NCI-H1436 (cell line): ENCODE measurements around the gene WDR72.
A peak's percentile ranks its signal among the peaks of the same experiment; 100 is the strongest.
"Not testable (repeated sequence)": the region's sequence is repeated elsewhere in the genome, so short reads cannot be mapped to it uniquely, and the experiment has no call there.

ENCODE experiments used
- DNase-seq: peaks from one replicate; lab custom pipeline; 2025; lab: John Stamatoyannopoulos, UW

Gene WDR72

GRCh38 chr15:53709821-53710220 is 49.6 kb downstream of the WDR72 start:
- no peak for DNase-seq

GRCh38 chr15:53695365-53695764 is 64.1 kb downstream of the WDR72 start:
- DNase-seq: no peak

GRCh38 chr15:53694476-53694874 is 65.0 kb downstream of the WDR72 start:
- DNase-seq: no peak

- DNase-seq: no peak
Measured at GRCh38 chr15:53693729-53694475, 65.6 kb downstream of the WDR72 start.

- not testable (repeated sequence) for DNase-seq
Measured at GRCh38 chr15:53684162-53684561, 75.3 kb downstream of the WDR72 start.

- DNase-seq: no peak
Measured at GRCh38 chr15:53681056-53681455, 78.4 kb downstream of the WDR72 start.

- DNase-seq: no peak
Measured at GRCh38 chr15:53675832-53676231, 83.6 kb downstream of the WDR72 start.

GRCh38 chr15:53671545-53671944 is 87.9 kb downstream of the WDR72 start:
- no peak for DNase-seq

GRCh38 chr15:53670701-53671100 is 88.8 kb downstream of the WDR72 start:
- DNase-seq: no peak

- no peak for DNase-seq
Measured at GRCh38 chr15:53665930-53666329, 93.5 kb downstream of the WDR72 start.

- DNase-seq: peak; percentile 72
Measured at GRCh38 chr15:53658827-53659555, 100.5 kb downstream of the WDR72 start.

GRCh38 chr15:53658255-53658654 is 101.2 kb downstream of the WDR72 start:
- no peak for DNase-seq

GRCh38 chr15:53648934-53649333 is 110.5 kb downstream of the WDR72 start:
- DNase-seq: no peak

GRCh38 chr15:53644660-53645059 is 114.8 kb downstream of the WDR72 start:
- DNase-seq: no peak

- DNase-seq: no peak
Measured at GRCh38 chr15:53634517-53635106, 124.9 kb downstream of the WDR72 start.

- no peak for DNase-seq
Measured at GRCh38 chr15:53627279-53627678, 132.2 kb downstream of the WDR72 start.

GRCh38 chr15:53625962-53626845 is 133.3 kb downstream of the WDR72 start:
- no peak for DNase-seq

- DNase-seq: no peak
Measured at GRCh38 chr15:53625260-53625659, 134.2 kb downstream of the WDR72 start.

- no peak for DNase-seq
Measured at GRCh38 chr15:53618461-53618860, 141.0 kb downstream of the WDR72 start.

GRCh38 chr15:53611145-53611920 is 148.1 kb downstream of the WDR72 start:
- no peak for DNase-seq

GRCh38 chr15:53591041-53591440 is 168.4 kb downstream of the WDR72 start:
- DNase-seq: no peak
